ENCODE results near the gene CMYA5. TPM values are rescaled to one million over a fixed set of nuclear protein-coding genes. Genes with fewer than 3 reads are reported as not detected.
"Not testable (repeated sequence)": the region's sequence is repeated elsewhere in the genome, so short reads cannot be mapped to it uniquely, and the experiment has no call there.

CMYA5 gene
- total RNA-seq: 1 to 10 TPM; 2.6 to 3.5 TPM
- long read RNA-seq, donor 1: 0 reads
- long read RNA-seq, donor 2, partial matches to known transcripts: 0 of 2 reads
- long read RNA-seq, donor 2, other reads (novel, unspliced or antisense): 2 of 2 reads

DNA sequence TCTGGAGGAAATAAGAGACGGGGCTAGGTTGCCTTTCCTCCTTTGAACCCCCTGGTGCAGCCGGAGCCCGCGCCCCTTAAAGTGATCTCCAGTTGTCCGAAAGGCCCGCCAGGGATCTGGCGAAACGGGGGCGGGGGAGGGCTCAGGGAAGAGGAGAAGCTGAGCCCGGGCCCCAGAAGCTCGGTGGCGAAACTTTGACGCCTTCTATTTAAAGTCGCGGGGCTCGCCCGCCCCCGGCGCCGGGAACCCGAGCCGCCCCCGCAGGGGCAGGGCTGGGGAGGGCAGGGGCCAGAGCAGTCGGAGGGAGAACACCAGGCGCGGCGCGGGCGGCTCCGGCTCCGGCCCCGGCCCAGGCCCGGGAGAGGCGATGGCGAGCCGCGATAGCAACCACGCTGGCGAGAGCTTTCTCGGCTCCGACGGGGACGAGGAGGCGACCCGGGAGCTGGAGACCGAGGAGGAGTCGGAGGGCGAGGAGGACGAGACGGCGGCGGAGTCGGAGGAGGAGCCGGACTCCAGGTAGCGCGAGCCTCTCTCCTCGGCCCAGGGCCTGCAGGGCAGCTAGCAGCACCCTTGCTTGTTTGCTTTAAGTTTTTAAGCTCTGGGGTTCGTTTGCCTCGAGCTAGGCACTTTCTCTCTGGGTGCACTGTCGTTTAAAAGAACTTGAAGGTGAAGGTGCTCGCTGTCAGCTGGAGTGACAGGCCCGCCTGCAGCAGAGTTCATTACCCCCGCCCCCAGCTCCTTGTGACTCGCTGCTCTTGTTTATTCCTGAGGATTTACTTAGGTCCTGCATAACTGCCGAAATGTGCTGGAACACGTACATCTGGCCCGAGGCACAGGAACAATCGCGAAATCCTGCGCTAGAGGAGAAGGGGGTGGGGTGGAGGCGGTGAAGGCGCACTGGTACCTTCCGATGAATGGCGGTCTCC is at the start of gene CMYA5:
CMYA5 (plus strand) TSS at position 296 of the 926 bp plus-strand sequence; CDS start at position 368, 72 bp downstream.
- no peak for DNase-seq (ENCODE audit: low spot score)
- intact Hi-C loops (cut with DNase I): loop anchor here in 1 of 2 donors (5.0 kb wide), 1 partner anchor 717 kb away; the partner anchor contains the start of gene ZFYVE16

GRCh38 chr5:79640571-79641055 is 49.0 kb upstream of the CMYA5 start:
- intact Hi-C loops (cut with DNase I): no loop called here
- DNase-seq (ENCODE audit: low spot score): no peak

DNA sequence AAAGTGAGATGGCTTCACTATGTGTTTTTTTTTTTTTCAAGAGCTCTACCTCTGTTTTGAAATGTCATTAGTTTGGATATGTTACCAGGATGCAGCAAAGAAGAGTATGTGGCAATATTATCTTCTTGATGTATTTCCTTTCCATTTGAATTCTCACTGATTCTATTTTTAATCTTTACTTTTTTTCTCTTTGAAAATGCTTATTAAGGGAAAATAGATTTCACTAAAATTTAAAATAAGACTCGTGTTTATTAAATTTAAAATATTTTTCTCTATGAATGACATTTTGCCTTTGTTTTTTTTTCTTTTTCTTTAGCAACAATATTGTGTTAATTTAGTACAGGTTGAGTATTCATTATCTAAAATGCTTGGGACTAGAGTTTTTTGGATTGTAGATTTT is 48.2 kb upstream of the CMYA5 start:
- intact Hi-C loops (cut with DNase I): no loop called here

DNA sequence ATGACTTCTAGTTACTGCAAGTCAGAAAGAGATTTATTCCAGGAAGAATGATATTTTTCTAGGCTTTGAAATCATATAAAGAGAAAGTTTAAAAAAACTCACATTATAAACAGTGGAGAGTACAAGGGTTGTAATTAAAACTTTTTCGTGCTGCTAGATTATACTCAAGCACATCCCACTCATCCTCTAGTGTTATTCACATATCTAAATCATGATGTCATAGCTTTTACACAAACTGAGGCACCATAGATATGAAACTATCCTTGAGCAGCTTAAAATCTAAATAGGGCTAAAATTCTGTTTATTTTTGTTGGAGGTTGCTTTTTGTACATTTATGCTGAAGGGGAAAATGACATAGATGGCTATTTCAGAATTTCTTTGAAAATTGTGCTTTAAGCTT is 47.4 kb upstream of the CMYA5 start:
- intact Hi-C loops (cut with DNase I): no loop called here
- no peak for DNase-seq (ENCODE audit: low spot score)

More for the DNA sequence above, 48.2 kb upstream of the CMYA5 start:
- no peak for DNase-seq (ENCODE audit: low spot score)

- DNase-seq (ENCODE audit: low spot score): no peak
- intact Hi-C loops (cut with DNase I): no loop called here
Observed at GRCh38 chr5:79653843-79654242, 35.8 kb upstream of the CMYA5 start.

- DNase-seq (ENCODE audit: low spot score): no peak
- intact Hi-C loops (cut with DNase I): no loop called here
Observed at GRCh38 chr5:79663212-79663611, 26.4 kb upstream of the CMYA5 start.

DNA sequence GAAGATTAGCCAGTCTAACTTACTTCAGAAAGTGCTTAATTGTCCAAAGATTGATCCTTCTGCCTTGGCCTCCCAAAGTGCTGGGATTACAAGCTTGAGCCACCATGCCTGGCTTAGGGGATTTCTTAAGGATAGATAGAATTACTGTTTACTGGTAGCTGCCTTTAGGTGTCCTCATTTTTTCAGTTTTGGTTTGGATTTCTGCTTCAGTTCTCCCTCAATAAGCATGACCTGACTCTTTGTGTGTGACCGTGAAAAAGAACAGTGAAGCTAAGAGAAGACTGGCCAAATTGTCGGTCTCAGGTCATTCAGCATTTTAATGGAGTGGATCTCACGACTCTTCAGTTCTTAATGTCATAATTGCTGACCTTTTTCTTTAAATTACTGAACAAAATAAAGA is 22.9 kb upstream of the CMYA5 start:
- no peak for DNase-seq (ENCODE audit: low spot score)
- intact Hi-C loops (cut with DNase I): no loop called here

- no peak for DNase-seq (ENCODE audit: low spot score)
- intact Hi-C loops (cut with DNase I): no loop called here
Observed at GRCh38 chr5:79672392-79672791, 17.2 kb upstream of the CMYA5 start.

DNA sequence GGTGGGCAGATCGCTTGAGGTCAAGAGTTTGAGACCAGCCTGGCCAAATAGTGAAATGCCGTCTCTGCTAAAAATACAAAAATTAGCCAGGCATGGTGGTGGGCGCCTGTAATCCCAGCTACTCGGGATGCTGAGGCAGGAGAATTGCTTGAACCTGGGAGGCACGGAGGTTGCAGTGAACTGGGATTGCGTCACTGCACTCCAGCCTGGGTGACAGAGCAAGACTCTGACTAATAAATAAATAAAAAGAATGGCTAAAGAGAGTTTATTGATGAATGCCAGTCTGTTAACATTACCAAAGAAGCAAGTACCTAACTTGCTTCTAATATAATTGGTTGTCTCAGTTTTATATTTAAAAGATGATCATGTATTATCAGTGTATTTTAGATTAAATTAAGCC is 13.3 kb upstream of the CMYA5 start:
- intact Hi-C loops (cut with DNase I); DNase-seq (ENCODE audit: low spot score): not testable (repeated sequence)

DNA sequence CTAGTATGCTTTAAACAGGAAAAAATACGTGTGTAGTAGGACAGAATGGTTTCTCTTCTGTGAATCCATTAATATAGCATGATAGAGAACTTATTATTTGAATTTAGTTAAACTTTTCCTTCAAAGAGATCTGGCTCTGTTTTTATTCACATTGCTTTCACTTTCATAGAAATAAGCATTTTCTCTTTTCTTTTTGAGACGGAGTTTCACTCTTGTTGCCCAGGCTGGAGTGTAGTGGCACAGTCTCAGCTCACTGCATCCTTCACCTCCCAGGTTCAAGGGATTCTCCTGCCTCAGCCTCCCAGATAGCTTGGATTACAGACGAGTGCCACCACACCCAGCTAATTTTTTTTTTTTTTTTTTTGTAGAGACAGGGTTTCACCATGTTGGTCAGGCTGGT is 7.5 kb upstream of the CMYA5 start:
- intact Hi-C loops (cut with DNase I): not testable (repeated sequence)

GRCh38 chr5:79684782-79685181 is 4.9 kb upstream of the CMYA5 start:
- intact Hi-C loops (cut with DNase I): loop anchor here in 1 of 2 donors (5.0 kb wide), 1 partner anchor 723 kb away; the partner anchor contains the start of gene ZFYVE16
- DNase-seq (ENCODE audit: low spot score): no peak

More for the DNA sequence above, 7.5 kb upstream of the CMYA5 start:
- DNase-seq (ENCODE audit: low spot score): not testable (repeated sequence)

DNA sequence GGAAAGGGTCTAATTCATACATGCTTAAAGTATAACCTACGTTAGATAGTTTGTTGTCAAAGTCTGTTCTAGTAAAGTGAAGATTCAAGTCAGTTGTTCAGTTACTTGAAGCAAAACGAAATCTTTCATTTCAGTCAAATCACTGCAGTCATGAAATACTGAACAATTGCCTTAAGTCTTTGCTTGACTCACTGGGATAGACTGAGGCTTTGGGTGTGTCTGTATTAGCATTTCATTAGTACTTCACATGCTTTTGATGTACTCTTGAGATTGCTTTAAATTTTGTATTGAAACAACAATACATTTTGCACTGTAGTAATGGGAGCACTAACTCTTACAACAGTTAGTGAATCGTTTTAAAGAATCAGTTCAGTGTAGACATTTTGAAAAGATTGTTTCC is 4.0 kb upstream of the CMYA5 start:
- DNase-seq (ENCODE audit: low spot score): no peak
- intact Hi-C loops (cut with DNase I): loop anchor here in 1 of 2 donors (5.0 kb wide), 1 partner anchor 722 kb away; the partner anchor contains the start of gene ZFYVE16

- DNase-seq (ENCODE audit: low spot score): no peak
- intact Hi-C loops (cut with DNase I): loop anchor here in 1 of 2 donors (5.0 kb wide), 1 partner anchor 721 kb away; the partner anchor contains the start of gene ZFYVE16
Observed at GRCh38 chr5:79686799-79687198, 2.8 kb upstream of the CMYA5 start.

DNA sequence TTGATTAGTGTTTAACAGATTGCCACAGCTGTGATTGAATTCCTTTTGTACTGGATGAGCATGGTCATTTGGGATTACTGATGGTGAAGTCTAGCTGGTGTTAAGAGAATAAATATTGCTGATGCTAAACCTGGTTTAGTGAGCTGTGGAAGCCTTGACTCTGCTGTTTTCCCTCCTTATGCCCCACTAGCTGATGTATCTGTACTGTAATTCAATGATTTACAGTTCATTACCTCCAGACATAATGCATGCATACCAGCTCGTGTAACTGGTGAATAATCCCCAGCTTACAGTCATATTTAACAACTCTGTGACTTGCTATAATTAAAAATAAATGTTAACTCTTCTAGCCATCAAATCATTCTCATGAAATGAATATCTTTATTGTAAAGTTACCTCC is 1.7 kb upstream of the CMYA5 start:
- no peak for DNase-seq (ENCODE audit: low spot score)
- intact Hi-C loops (cut with DNase I): loop anchor here in 1 of 2 donors (5.0 kb wide), 1 partner anchor 719 kb away; the partner anchor contains the start of gene ZFYVE16

DNA sequence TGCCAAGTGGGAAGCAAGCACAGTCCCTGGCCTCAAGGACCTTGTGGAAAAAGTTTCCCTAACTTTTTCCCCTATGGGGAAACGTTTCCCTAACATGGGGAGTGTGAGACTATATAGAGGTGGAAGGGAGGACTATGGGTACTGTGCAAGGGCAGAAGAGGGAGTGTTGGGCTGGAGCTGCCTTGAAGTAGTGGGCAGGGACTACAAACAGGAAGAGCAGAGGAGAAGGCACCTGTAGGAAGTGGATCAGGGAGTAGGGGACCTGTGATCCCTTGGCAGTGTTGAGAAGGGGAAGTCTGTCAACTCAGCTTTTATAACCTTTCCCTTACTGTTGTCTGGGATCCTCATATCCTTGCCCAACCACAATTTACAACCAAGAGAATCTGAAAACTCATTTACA is 1.4 kb downstream of the CMYA5 start:
- intact Hi-C loops (cut with DNase I): no loop called here
- DNase-seq (ENCODE audit: low spot score): no peak

DNA sequence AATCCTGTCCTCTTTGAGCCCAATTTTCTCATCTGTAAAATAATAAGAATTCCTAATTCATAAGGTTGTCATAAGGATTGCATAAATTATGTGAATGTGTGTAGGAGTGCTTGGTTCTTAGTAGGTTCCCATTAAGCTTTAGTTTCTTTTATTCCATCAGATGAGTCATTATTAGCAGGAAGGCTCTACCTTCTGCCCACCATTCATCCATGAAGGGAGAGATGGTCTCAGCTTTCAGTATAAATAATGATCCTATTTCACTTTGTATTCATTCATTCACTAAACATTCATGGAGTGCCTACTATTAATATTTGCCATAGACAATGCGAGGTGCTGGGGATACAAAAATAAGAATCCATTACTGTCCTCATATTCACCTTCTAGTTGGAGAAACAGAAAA is 3.0 kb downstream of the CMYA5 start:
- intact Hi-C loops (cut with DNase I): no loop called here
- DNase-seq (ENCODE audit: low spot score): no peak

- DNase-seq (ENCODE audit: low spot score): no peak
- intact Hi-C loops (cut with DNase I): no loop called here
Observed at GRCh38 chr5:79694183-79694582, 4.5 kb downstream of the CMYA5 start.

GRCh38 chr5:79694652-79695051 is 5.0 kb downstream of the CMYA5 start:
- no peak for DNase-seq (ENCODE audit: low spot score)
- intact Hi-C loops (cut with DNase I): no loop called here

- intact Hi-C loops (cut with DNase I): no loop called here
- DNase-seq (ENCODE audit: low spot score): no peak
Observed at GRCh38 chr5:79695526-79695925, 5.9 kb downstream of the CMYA5 start.

Data from posterior vena cava (tissue), 2 donors.